NCI-H524 (cell line): Measurements from ENCODE around the gene PTPN18.
"Not testable (repeated sequence)": the region's sequence is repeated elsewhere in the genome, so short reads cannot be mapped to it uniquely, and the experiment has no call there.

ENCODE experiments used
- DNase-seq, 2 experiments: peaks; one replicate each; lab custom pipeline; 2025; lab: John Stamatoyannopoulos, UW

PTPN18 gene, protein sequence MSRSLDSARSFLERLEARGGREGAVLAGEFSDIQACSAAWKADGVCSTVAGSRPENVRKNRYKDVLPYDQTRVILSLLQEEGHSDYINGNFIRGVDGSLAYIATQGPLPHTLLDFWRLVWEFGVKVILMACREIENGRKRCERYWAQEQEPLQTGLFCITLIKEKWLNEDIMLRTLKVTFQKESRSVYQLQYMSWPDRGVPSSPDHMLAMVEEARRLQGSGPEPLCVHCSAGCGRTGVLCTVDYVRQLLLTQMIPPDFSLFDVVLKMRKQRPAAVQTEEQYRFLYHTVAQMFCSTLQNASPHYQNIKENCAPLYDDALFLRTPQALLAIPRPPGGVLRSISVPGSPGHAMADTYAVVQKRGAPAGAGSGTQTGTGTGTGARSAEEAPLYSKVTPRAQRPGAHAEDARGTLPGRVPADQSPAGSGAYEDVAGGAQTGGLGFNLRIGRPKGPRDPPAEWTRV

DNA sequence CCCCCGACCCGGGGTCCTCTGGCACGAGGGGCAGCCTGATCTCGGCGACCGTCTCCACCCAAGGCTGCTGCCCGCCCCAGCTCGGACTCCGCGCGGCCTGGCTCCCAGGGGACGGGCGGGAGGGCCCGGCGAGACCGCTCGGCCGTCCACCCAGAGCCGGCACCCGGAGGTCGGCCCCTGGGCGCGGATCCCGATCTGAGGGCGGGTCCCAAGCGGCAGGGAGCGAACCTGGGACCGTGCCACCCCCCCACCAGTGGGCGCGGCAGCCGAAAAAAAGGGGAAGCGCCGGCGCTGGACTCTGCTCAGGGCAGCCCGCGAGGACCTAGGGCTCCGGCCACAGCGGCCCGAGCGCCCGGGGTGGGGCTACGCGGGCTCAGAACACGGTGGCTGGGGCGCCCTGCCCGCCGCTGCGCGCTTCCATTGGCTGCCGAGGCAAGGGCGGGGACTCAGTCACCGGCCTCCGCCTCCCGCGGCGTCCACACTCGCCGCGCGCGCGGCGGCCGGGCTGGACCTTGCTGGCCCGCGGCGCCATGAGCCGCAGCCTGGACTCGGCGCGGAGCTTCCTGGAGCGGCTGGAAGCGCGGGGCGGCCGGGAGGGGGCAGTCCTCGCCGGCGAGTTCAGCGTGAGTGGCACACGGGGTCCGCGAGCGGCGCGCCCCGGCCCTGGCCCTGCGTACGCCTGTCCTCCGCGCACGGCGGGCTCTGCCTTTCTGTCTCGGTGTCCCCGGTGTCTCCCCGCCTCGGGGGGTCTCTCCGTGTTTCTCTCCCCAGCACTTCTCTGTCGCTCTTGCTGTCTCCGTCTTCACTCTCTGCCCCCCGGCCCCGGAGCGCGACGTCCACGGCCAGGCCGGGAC lies at the start of gene PTPN18:
Gene PTPN18, plus strand, starts transcription at position 479 of the 854 bp plus-strand sequence. Its CDS starts 52 bp downstream, at position 531.
- peak; percentile 12 to 74 for DNase-seq

- DNase-seq = no peak
These were observed 48.0 kb upstream of the PTPN18 start for GRCh38 chr2:130307850-130308249.

DNA sequence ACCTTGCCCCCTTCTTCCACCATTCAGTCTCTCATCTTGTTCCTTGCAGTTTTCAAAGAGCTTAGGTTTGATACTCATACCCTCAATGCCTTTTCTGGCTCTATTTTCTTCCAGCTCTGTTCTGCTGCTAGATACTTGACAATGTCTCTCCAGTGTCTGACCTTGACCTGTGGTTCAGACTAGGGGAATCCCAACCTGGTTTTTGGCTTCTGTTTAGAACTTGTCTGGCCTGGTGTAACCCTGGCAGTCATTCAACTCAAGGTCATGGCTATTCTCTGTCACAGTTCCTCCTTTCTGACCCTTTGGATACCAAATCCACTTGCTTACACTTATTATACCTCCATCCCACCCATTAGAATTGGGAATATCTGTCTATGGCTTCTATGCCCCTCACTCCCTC lies 45.0 kb upstream of the PTPN18 start:
- DNase-seq = no peak

DNA sequence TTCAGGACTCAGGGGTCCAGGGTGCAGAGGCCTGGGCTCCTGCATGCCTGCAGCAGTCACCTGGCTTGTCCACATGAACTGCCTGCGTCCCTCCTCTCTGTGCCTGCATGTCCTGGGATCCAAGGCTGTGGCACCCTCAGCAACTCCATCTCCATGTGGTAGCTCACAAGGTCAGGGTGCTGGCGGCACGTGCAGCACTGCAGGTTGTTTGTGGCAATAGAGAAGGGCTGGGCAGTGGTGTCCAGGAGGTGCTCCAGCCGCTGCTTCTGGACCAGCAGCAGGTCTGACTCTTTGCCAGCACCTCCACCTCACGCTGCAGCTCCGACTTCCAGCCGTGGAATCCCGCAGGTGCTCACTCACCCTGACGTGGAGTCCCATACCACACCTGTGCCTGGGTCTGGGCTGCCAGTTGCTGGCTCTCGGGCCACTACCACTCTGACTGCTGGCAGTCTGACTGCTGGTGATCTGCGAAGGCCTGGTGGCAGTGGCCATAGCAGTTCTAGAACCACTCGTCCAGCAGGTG lies 42.0 kb upstream of the PTPN18 start:
- DNase-seq = no peak

DNA sequence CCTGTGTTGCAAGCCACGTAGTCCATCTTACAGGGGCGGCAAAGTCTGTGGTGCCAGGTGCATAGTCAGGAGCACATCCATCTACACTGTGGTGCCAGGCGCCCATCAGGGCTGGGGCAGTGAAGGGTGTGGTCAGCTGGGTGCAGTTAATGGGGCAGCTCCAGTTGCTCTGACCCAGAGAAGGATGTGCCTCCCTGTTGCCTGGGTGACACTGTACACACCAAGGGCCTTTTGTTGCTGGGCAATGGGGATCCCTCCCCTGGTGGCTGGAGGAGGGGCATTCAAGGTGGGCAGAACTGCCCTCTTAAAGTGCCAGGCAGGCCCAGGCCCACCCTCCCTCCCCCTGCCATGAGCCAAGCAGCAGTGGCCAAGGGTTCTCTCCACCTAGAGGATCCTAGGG lies 41.5 kb upstream of the PTPN18 start:
- DNase-seq = no peak

DNA sequence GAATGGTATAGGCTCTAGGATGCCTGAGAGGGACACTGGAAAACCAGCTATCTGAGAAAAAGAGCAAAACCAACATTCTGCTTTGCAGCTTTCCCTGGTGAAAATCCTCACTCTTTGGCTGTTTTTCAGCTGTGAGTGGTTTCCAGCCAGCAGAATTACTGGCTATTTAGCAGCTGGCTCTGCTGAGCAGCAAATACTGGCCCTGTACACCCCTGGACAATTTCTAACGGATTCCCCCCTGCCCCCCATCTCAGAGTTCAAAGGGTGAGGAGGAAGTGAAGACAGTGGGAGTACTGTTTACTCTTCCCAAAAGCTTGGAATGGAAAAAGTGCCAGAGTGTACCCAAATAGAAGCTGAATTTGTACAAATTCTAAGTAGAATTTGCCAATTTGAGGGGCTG lies 39.3 kb upstream of the PTPN18 start:
- no peak for DNase-seq

DNA sequence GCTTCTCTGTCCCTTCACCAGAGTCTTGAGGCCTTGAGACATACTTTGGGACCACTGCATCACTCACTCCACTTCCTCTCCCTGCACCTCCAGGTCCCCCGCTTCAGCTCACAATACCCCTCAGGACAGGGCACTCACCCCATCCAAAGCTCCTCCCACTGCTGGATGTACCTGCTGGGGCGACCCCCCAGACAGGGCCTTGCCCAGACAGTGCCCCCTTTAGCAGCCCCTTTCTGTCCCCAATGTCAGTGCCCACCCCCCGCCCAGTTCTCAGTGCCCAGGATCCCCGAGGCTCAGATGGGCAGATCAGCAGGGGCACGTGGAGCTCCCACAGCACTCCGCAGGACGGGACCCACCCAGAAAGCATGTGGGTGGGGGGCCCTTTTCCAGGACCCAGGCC lies 37.0 kb upstream of the PTPN18 start:
- DNase-seq = no peak

DNA sequence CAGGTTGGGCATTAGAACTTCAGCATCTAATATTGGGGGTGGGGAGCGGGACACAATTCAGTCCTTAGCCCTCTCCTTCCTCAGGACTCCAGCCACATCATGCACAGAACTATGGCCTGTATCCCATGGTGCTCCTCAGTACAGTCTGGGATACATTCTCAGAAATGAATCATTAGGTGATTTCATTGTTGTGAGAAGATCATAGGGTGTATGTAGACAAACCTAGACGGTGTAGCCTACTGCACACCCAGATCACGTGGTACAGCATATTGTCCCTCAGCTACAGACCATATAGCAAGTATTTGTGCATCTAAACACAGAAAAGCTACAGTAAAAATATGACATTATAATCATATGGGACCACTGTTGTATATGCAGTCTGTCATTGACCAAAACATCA lies 36.3 kb upstream of the PTPN18 start:
- no peak for DNase-seq

DNA sequence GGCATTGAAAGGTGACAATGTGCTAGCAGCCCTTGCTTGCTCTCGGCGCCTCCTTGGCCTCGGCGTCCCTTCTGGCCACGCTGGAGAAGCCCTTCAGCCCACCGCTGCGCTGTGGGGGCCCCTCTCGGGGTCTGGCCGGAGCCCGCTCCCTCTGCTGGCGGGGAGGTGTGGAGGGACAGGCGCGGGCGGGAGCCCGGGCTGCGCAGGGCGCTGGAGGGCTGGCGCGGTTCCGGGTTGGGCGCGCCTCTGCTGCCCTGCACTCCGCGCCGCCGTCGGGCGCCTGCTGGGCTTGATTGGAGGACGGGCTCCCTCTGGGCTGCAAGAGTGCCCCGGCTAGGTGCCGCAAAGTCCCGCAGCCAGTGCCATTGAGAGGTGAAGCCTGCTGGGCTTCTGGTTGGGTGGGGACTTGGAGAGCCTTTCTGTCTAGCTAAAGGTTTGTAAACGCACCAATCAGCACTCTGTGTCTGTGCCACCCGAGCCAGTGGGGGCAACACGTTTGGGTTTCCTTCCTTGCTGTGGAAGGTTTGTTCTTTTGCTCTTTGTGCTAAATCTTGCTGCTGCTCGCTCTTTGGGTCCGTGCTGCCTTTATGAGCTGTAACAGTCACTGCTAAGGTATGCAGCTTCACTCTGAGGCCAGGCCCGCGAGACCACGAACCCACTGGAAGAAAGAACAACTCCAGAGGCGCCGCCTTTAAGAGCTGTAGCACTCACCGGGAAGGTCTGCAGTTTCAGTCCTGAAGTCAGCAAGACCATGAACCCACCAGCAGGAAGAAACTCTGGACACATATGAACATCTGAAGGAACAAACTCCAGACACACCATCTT lies 27.9 kb upstream of the PTPN18 start:
- DNase-seq = no peak

DNA sequence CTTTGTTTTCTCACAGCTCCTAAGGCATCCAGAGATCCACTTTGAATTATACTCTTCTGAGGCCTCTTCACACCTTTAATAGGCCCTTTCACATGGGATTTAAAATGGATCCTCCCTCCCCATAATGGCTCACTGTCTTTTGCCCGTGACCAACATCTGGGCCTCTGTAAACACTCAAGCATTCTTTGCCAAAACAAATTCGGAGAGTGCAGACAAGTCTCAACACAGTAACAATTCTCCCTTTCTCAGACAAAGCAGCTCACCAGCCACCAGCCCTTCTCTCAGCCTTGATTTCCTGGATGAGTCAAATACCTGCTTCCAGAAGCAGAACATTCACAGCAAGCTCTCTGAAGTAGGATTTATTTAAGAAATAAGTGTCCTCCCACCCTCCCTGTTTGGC lies 27.1 kb upstream of the PTPN18 start:
- DNase-seq = no peak

- DNase-seq = peak; percentile 20 to 63
These were observed 23.4 kb upstream of the PTPN18 start for GRCh38 chr2:130332271-130333073.

DNA sequence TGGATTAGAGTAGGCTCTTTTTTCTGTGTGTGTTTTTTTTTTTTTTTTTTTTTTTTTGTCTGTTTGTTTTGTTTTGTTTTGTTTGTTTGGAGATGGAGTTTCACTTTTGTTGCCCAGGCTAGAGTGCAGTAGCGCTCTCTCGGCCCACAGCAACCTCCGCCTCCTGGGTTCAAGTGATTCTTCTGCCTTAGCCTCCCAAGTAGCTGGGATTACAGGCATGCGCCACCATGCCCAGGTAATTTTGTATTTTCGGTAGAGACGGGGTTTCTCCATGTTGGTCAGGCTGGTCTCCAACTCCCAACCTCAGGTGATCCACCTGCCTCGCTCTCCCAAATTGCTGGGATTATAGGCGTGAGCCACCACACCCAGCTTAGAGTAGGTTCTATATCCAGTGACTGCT lies 22.6 kb upstream of the PTPN18 start:
- DNase-seq = not testable (repeated sequence)

DNA sequence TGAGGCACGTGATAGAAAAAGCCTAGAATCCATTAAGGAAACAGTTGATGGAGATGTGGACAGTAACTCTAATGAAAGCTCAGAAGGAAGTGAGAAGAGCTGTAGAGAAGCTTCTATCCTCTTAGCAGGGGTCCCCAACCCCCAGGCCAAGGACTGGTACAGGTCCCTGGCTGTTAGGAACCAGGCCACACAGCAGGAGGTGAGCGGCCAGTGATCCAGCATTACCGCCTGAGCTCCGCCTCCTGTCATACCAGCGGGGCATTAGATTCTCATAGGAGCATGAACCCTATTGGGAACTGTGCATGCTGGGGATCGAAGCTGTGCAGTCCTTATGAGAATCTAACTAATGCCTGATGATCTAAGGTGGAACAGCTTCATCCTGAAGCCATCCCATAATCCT lies 21.8 kb upstream of the PTPN18 start:
- no peak for DNase-seq

DNA sequence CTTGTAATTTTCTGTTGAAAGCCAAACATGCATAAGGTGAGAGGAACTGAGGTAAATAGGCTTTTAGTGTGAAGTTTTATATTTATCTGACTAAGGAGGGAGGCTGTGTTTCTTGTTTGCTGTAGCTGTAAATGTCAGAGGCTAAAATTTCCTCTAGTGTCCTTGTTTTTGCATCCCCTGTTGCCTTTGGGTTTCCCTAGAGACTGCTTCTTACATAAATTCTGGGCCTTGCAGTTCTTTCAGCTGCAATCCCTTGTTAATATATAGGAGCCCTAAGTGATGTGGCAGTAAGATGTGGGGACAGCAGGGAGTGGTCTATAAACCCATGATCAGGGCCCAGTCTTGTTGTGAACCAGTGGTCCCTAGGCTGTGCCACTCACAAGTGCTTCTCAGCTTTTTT lies 20.6 kb upstream of the PTPN18 start:
- DNase-seq = no peak

DNA sequence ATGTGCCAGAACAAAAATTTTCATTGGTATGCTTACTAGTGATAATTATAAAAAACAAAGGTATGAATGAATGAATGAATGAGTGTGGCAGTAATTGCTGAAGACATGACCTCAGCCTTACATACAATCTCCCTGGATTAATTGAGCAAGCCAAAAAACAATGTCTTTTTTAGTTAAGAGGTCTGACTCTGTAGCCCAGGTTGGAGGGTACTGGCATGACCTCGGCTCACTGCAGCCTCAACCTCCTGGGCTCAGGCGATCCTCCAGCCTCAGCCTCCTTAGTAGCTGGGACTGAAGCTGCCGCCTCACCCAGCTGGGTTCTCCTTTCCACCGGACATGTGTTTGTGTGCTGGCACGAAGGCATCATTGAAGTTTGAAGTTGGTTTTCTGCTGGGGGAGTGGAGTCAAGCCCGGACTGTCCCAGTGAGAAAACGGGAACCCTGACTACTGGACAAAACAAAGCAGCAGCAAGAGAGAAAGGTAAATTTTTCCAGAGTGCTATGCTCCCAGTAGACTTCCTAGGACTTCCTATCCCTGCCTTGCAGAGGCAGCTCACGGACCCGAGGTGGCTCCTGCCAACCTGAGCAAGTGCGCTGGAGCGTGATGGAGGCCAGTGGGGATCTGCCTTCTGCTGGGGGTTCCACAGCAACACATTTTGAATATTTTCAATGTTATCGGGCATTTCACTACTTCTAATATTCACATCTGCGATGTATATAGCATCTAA lies 19.5 kb upstream of the PTPN18 start:
- DNase-seq = no peak

DNA sequence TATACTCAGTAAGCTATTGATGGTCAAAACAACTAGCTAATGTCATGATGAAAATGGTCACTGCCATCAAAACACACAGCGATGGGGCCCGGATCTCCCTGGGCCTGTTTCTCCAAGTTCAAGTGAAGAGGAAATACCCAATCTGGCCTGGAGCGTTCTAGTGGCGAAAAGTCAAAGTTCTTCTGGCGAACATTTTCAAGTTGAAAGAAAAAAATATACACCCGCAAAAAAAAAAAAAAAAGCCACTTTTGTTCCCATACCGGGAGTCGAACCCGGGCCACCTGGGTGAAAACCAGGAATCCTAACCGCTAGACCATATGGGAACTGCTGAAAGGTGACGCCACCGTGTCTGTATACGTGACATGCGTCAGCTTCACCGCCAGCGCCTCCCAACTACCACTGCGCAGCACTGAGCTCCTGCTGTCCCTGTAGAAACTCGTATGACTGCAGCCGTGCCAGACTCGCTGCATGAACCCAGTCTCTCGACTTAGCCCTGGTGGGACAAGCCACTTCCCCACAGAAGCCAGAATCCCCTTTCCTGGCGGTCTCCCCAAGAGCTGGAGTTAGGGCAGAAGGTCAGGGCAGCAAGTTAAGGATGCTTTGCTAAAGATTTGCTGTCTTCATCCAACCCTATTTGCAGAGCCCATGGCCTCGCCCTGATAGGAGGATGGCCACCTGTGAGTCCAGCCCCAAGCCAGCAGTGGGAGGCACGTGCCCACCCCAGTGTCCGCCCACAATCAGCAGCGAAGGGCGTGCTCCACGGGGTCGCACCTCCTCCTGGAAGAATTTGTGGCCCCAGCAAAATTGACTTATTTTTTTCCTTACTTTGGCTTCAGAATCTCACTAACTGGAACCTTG lies 18.8 kb upstream of the PTPN18 start:
- peak; percentile 10 to 30 for DNase-seq

DNA sequence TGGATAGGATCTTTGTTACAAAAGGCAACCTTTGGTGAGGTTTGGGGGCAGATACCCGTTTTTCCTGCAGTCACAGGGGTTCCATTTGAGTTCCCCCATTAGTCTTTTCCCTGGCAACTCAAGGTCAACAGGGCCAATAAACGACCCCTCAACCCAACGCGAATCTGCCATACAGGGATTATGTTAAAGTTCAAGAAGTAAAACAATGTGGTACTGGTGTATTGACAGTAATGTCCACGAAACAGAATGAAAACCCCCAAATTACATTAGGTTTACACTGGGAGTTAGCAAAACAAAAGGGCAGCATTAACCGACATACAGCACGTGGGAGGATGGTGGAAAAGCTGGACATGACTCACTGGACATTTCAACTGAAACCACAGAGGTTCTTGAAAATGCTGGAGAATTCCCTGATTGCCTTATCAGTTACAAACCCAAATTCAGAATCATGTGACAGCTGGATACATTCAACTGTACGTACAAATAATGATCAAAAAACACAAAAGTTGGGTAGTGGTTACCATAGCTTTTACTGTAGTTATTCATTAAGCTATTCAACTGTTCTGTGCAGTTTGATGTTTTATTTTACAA lies 18.0 kb upstream of the PTPN18 start:
- no peak for DNase-seq

DNA sequence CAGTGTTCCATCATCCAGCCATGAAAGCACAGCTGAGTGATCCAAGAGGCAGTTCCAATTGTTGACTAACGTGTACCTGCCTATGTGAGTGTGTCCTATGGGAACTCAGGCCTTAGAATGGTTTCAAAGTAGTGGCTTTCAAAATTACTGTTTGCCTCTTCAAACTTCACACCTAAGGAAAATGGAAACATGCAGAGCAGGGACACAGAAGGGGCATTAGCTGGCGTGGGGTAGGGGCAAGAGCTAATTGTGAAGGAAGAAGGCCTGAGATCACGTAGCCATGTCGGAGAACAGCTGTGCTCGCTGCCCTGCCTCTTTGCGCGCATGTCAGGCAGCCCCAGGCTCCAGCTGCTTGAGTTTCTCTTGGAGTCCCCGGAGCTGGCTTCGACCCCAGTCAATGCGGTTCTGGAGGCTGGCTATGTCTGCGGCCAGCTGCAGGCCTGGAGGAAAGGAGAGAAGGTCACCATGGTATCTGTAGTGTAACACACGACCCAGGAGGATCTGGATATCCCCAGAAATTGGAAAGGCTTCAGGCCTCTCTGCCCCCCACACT lies 17.0 kb upstream of the PTPN18 start:
- no peak for DNase-seq
